GM20000 (cell line): Measurements from ENCODE around the gene LTBP1.
"Not testable (repeated sequence)": the region's sequence is repeated elsewhere in the genome, so short reads cannot be mapped to it uniquely, and the experiment has no call there.

Source experiments
- DNase-seq: peaks from one replicate; pipeline ENCODE4 v3.0.0; 2012; ENCODE audit warnings: low spot score
- CTCF ChIP-seq: IDR thresholded peaks from 2 replicates; pipeline ENCODE4 v1.5.1; 2012; ENCODE audit warnings: mild to moderate bottlenecking, control low read depth; ENCODE audit errors: extremely low read depth, missing control alignments

LTBP1 gene

GRCh38 chr2:33226546-33226945 lies 279.8 kb downstream of the LTBP1 start:
- TF ChIP-seq CTCF: no peak
- no peak for DNase-seq

GRCh38 chr2:33229646-33230045 lies 282.9 kb downstream of the LTBP1 start:
- no peak for TF ChIP-seq CTCF

GRCh38 chr2:33230195-33230594 lies 283.4 kb downstream of the LTBP1 start:
- TF ChIP-seq CTCF: no peak
- DNase-seq: no peak

More at GRCh38 chr2:33229646-33230045, 282.9 kb downstream of the LTBP1 start:
- DNase-seq: no peak

GRCh38 chr2:33230842-33231241 lies 284.1 kb downstream of the LTBP1 start:
- no peak for TF ChIP-seq CTCF

GRCh38 chr2:33235559-33235958 lies 288.8 kb downstream of the LTBP1 start:
- DNase-seq: not testable (repeated sequence)

More at GRCh38 chr2:33230842-33231241, 284.1 kb downstream of the LTBP1 start:
- DNase-seq: no peak

- no peak for DNase-seq
- no peak for TF ChIP-seq CTCF
Observed at GRCh38 chr2:33236482-33237385, 290.0 kb downstream of the LTBP1 start.

GRCh38 chr2:33238111-33238510 lies 291.4 kb downstream of the LTBP1 start:
- no peak for TF ChIP-seq CTCF
- no peak for DNase-seq

- DNase-seq: no peak
- TF ChIP-seq CTCF: no peak
Observed at GRCh38 chr2:33240178-33240577, 293.4 kb downstream of the LTBP1 start.
